Ascending aorta (tissue), 2 donors: ENCODE measurements around the gene DDI2. TPM values are rescaled to one million over a fixed set of nuclear protein-coding genes. Genes with fewer than 3 reads are reported as not detected.

Experiments
- DNase-seq, 2 donors: peaks; one replicate each; pipeline ENCODE4 v3.0.0-alpha.2; 2019; ENCODE audit warnings: low spot score in 2 of 2
- H3K27ac ChIP-seq, 2 donors: fragments of 200-600 bp; sonication (generic); one replicate each; pipeline ENCODE4 v1.5.1; 2016 to 2017; ENCODE audit warnings: mild to moderate bottlenecking in 1 of 2
- H3K27me3 ChIP-seq: fragments of 200-600 bp; sonication (generic); one replicate; pipeline ENCODE4 v1.5.1; 2017
- H3K36me3 ChIP-seq, 2 donors: fragments of 200-600 bp; sonication (generic); one replicate each; pipeline ENCODE4 v1.5.1; 2016
- H3K4me1 ChIP-seq, 2 donors: fragments of 200-600 bp; sonication (generic); one replicate each; pipeline ENCODE4 v1.5.1; 2016 to 2017; ENCODE audit warnings: mild to moderate bottlenecking in 1 of 2
- H3K4me3 ChIP-seq, 2 donors: fragments of 200-600 bp; sonication (generic); one replicate each; pipeline ENCODE4 v1.5.1; 2016 to 2017; ENCODE audit warnings: mild to moderate bottlenecking in 1 of 2
- H3K9me3 ChIP-seq, 2 donors: fragments of 200-600 bp; sonication (generic); one replicate each; pipeline ENCODE4 v1.5.1; 2016
- CTCF ChIP-seq, 3 experiments: fragments of 200-600 bp in 2 of 3; fragments of 450-650 bp in 1 of 3; sonication (generic) in 2 of 3; IDR thresholded peaks; one replicate each; pipeline ENCODE4 v1.5.1; 2016 to 2019; ENCODE audit warnings: antibody characterized with exemption in 3 of 3, mild to moderate bottlenecking in 1 of 3, moderate library complexity in 1 of 3
- intact Hi-C: fragments of 100-400 bp; cut with DNase I; formaldehyde crosslinking; loops from one replicate; pipeline ENCODE4 v1.15.1; 2023
- total RNA-seq: library from RNA; depleted of rRNA; stranded (reverse); fragments of >200 nt; gene quantifications from one replicate; pipeline ENCODE4 v1.1.0, GENCODE V29; 2016

The DDI2 gene
- total RNA-seq, 1 donor from 2014 or later: 13.0 TPM

DNA sequence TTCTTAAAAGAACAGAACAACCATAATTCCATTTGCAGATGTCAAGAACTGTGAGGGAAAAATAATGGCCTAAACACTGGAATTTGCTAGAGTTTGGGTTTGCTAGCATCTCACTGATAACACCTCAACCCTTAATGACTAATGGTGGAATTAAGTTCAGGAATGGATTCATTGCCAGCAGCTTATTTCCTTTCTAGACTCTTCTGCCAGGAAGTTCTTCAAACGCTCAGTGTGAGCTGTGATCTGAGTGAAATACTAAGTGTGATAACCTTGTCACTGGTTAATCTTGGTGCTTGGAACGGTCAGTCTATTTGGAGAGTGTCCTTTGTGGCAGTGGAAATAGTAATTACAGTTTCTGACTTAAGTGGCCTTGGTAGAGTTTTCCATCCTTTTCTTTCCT is 45.2 kb downstream of the DDI2 start:
- intact Hi-C loops: no loop called here
- Histone ChIP-seq H3K4me3 (no peak overlapping the region), H3K9me3 (no peaks in the 10 kb centered on the region), H3K4me1 (no peaks in the 10 kb centered on the region), H3K27ac (no peak overlapping the region), H3K27me3 (no peaks in the 10 kb centered on the region), H3K36me3 (peaks cover 28 to 45% of the 10 kb centered on the region in 2 donors)
- no peak for DNase-seq
- no peak for TF ChIP-seq CTCF (IDR thresholded peaks at IDR 0.05)

DNA sequence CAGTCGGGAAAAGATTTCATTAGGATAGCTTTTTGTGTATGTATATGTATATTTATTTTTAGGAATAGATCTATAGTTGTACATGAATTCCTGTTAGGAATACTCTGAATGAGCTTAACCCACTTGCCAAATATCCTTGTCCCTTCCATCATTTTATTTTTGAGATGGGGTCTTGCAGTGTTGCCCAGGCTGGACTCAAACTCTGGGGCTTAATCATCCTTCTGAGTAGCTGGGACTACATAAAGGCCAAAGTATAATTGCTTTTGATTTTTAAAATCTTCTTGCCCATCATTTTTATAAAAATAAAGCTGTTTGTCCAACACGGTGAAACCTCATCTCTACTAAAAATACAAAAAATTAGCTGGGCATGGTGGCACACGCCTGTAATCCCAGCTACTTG is 46.7 kb downstream of the DDI2 start:
- intact Hi-C loops: no loop called here
- no peak for DNase-seq
- Histone ChIP-seq H3K27me3 (no peaks in the 10 kb centered on the region), H3K4me3 (no peak overlapping the region), H3K27ac (no peak overlapping the region), H3K9me3 (no peaks in the 10 kb centered on the region), H3K36me3 (peaks cover 24 to 38% of the 10 kb centered on the region in 2 donors), H3K4me1 (no peaks in the 10 kb centered on the region)
- TF ChIP-seq CTCF (IDR thresholded peaks at IDR 0.05): no peak

- DNase-seq: no peak
- no peaks in the 10 kb centered on the region for H3K9me3 ChIP-seq
- no peaks in the 10 kb centered on the region for H3K4me1 ChIP-seq
- peaks cover 0 to 5% of the 10 kb centered on the region in 2 donors for H3K36me3 ChIP-seq
- no peaks in the 10 kb centered on the region for H3K27me3 ChIP-seq
- intact Hi-C loops: no loop called here
- H3K27ac ChIP-seq: no peak overlapping the region
- H3K4me3 ChIP-seq: no peak overlapping the region
- TF ChIP-seq CTCF (IDR thresholded peaks at IDR 0.05): no peak
These were observed 50.1 kb downstream of the DDI2 start for GRCh38 chr1:15667362-15667761.

- no peak overlapping the region for H3K27ac ChIP-seq
- no peaks in the 10 kb centered on the region for H3K4me1 ChIP-seq
- no peak for TF ChIP-seq CTCF (IDR thresholded peaks at IDR 0.05)
- intact Hi-C loops: no loop called here
- peaks cover 0 to 3% of the 10 kb centered on the region in 2 donors for H3K36me3 ChIP-seq
- DNase-seq: no peak
- no peaks in the 10 kb centered on the region for H3K27me3 ChIP-seq
- H3K9me3 ChIP-seq: no peaks in the 10 kb centered on the region
- no peak overlapping the region for H3K4me3 ChIP-seq
These were observed 51.0 kb downstream of the DDI2 start for GRCh38 chr1:15668089-15668754.

DNA sequence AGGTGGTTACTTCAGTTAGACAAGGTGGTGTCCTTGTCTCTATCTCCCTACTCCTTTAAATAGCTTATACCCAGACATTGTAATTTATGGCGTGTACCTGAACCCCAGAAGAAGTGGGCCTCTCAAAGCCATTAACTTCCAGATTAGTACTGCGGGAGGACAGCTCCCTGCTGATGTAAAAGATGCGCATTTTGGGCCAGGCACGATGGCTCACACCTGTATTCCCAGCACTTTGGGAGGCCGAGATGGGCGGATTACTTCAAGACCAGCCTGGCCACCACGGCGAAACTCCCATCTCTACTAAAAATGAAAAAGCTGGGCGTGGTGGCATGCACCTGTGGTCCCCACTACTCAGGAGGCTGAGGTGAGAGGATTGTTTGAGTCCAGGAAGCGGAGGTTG is 51.8 kb downstream of the DDI2 start:
- H3K4me1 ChIP-seq: no peaks in the 10 kb centered on the region
- H3K27me3 ChIP-seq: no peaks in the 10 kb centered on the region
- no peaks in the 10 kb centered on the region for H3K36me3 ChIP-seq
- no peak for TF ChIP-seq CTCF (IDR thresholded peaks at IDR 0.05)
- no peaks in the 10 kb centered on the region for H3K9me3 ChIP-seq
- DNase-seq: peak in 1 of 2 donors; percentile 25
- no peak overlapping the region for H3K4me3 ChIP-seq
- intact Hi-C loops: no loop called here
- H3K27ac ChIP-seq: no peak overlapping the region

- H3K4me1 ChIP-seq: no peaks in the 10 kb centered on the region
- no peak overlapping the region for H3K4me3 ChIP-seq
- H3K9me3 ChIP-seq: no peaks in the 10 kb centered on the region
- intact Hi-C loops: no loop called here
- no peaks in the 10 kb centered on the region for H3K36me3 ChIP-seq
- H3K27me3 ChIP-seq: no peaks in the 10 kb centered on the region
- peak in 1 of 2 donors; percentile 31 for DNase-seq
- no peak overlapping the region for H3K27ac ChIP-seq
- TF ChIP-seq CTCF (IDR thresholded peaks at IDR 0.05): no peak
These were observed 52.6 kb downstream of the DDI2 start for GRCh38 chr1:15669864-15670263.
